GM21737 (cell line): ENCODE data around the gene IGFN1.

Experiments
- ATAC-seq: cut with Tn5 transposase; IDR thresholded peaks from one replicate; pipeline ENCODE4 v1.9.1; 2021; ENCODE audit warnings: mild to moderate bottlenecking, moderate library complexity; ENCODE audit not compliant: unreplicated experiment

Gene IGFN1

DNA sequence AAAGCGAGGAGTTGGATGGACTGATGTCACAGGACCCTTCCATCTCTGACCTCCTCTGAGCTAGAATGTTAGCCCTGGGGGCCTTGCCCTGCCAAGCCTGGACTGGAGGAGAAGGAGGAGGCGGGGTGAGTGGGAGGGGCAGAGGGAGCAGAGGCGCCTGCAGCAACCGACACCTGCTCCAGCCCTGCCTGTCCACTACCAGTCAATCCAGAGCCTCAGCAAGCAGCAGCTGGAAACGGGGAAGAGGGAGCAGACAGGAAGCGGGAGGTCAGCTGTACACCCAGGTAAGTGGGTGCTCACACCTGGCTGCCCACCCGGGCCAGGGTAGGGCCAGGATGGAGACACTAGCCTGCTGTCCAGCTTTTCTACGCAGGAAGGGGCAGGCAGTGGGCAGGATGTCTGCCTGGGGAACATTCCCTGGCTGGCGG, at the start of gene IGFN1:
Gene IGFN1, plus strand, starts transcription at position 201 of the 428 bp plus-strand sequence. CDS start 2,470 bp downstream, outside the sequence.
- ATAC-seq = no peak

DNA sequence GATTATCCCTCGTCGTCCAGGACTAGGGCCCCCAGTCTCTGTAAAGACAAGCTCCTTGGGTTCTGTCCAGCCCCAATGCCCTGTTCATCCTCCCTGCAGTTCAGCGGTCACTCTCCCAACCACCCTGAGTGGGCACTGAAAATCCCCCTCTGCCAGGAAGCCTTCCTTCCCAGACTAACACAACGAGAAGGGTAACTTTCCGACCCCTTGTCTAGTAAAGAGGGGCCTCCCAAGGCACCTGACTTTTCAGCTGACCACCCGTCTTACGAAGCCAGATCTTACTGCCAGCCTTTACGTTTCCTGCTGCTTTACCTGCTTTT, 49.7 kb upstream of the IGFN1 start:
- no peak for ATAC-seq

GRCh38 chr1:201141418-201141817, 49.2 kb upstream of the IGFN1 start:
- no peak for ATAC-seq

GRCh38 chr1:201142011-201142848, 48.4 kb upstream of the IGFN1 start:
- no peak for ATAC-seq

GRCh38 chr1:201142849-201143725, 47.5 kb upstream of the IGFN1 start:
- ATAC-seq = no peak

GRCh38 chr1:201143726-201144635, 46.6 kb upstream of the IGFN1 start:
- ATAC-seq = no peak

DNA sequence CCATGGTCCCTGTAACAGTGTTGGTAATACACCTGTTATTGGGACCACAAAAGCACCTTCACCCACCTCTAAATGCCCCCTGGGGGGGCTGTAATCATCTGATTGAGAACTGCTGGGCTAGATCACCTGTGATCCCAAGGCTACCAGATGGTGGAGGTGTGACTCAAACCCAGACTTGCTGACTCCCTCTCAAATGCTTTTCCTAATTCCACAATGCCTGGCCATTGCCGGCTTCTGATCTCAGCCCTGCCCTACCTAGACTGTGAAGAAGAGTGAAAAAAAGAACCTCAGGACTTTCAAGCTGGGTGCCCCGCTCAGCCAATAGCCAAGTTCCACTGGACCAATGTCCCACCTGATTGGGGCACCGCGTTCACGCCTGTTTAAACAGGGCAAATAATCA, 45.9 kb upstream of the IGFN1 start:
- ATAC-seq = no peak

- no peak for ATAC-seq
Observed at GRCh38 chr1:201145132-201145531, 45.5 kb upstream of the IGFN1 start.

- no peak for ATAC-seq
Observed at GRCh38 chr1:201145816-201146215, 44.8 kb upstream of the IGFN1 start.

GRCh38 chr1:201146626-201147390, 43.8 kb upstream of the IGFN1 start:
- no peak for ATAC-seq

- no peak for ATAC-seq
Observed at GRCh38 chr1:201147396-201148015, 43.1 kb upstream of the IGFN1 start.

GRCh38 chr1:201149400-201149799, 41.2 kb upstream of the IGFN1 start:
- ATAC-seq = no peak

GRCh38 chr1:201153474-201154388, 36.9 kb upstream of the IGFN1 start:
- ATAC-seq = peak; percentile 50

DNA sequence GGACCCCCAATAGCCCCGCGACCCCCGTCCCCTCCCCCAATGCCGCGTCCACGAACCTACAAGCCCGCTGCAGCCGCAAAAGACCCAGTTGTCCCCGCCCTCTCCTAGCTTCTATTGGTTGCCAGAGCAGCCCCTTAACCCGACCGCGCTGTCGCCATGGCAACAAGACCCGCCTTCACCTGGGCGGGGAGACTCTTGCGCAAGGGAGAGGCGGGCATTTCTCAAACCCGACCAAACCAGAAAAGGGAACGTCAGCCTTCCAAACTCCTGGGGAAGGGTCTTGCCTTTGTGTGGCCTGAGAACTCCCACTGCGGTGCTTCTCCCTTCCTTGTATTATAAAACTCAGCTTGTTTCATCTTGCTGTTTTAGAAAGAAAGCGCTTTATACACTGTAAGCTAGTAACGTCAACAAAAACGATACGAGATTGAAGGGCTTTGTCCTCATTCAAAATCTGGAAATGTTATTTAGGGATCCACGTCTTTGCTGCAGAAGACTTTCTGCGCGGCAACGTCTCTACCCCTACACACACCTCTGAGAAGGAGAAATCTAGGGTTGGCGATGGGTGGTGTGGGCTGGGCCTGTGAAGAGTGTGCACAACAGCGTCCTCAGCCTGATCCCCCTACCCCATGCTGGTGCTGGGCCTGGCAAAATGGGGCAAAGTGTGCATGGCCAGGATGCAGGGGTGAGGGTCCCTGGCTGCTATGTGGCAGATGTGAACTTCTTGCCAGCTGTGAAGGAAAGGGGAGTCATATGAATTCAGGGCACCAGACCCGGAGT, 36.0 kb upstream of the IGFN1 start, which contains the start of gene TMEM9:
Gene TMEM9, minus strand, starts transcription at position 86 of the 777 bp plus-strand sequence. CDS start 551 bp downstream, outside the sequence.
- ATAC-seq = peak; percentile 95

DNA sequence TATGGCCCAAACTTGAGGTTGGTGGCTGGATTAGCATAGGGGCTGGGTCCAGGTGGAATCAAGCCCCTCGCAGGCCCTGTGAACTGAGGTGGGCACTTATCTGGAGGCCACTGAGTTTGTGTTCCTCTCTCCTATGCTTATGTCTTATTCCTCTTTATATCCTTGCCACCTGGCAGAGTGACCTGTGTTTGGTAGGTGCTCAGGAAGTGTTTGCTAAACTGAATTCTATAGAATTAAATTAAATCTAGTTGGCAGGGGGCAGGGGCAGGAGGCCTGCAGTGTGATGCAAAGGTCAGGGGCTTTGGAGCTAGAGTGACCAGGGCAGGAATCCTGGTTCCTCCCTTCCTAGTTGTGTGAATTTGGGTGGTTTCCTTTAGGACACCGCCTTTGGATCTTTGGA, 35.3 kb upstream of the IGFN1 start:
- ATAC-seq = no peak

- ATAC-seq = no peak
Observed at GRCh38 chr1:201156346-201156745, 34.3 kb upstream of the IGFN1 start.

GRCh38 chr1:201156819-201157218, 33.8 kb upstream of the IGFN1 start:
- ATAC-seq = no peak

DNA sequence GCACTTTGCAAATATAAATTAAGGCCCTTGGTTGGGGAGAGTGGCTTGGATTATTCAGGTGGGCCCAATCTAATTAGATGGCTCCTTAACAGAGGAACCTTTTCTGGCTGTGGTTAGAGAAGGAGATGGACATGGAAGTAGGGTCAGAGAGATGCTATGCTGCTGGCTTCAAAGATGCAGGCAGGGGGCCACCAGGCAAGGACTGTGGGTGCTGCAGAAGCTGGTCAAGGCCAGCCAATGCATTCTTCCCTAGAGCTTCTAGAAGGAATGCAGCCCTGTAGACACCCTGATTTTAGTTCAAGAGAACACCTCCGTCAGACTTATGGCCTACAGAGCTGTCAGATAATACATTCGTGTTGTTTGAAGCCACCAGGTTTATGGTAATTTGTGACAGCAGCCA, 32.7 kb upstream of the IGFN1 start:
- ATAC-seq = no peak
